ENCODE data around the gene HLCS.

The HLCS gene

DNA sequence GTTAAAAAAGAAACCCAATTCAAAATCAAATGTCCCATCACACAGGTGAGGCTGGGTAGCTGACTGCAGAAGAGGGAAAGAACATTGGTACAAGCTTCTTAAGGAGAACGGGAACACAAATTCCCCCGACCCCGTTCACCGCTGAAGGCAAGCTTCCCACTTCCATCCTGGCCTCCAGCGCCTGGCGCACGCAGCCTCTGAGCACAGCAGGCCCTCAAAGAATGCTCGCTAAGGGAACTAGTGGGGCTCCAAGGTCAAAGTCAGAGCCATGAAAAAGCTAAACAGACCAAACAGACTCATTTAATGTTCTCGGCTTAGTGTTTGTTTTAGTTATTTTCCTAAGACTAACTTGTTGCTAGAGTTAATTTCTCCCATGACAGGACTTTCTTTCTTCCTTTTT, 203.8 kb downstream of the HLCS start:
- TF ChIP-seq, protein P1, sequence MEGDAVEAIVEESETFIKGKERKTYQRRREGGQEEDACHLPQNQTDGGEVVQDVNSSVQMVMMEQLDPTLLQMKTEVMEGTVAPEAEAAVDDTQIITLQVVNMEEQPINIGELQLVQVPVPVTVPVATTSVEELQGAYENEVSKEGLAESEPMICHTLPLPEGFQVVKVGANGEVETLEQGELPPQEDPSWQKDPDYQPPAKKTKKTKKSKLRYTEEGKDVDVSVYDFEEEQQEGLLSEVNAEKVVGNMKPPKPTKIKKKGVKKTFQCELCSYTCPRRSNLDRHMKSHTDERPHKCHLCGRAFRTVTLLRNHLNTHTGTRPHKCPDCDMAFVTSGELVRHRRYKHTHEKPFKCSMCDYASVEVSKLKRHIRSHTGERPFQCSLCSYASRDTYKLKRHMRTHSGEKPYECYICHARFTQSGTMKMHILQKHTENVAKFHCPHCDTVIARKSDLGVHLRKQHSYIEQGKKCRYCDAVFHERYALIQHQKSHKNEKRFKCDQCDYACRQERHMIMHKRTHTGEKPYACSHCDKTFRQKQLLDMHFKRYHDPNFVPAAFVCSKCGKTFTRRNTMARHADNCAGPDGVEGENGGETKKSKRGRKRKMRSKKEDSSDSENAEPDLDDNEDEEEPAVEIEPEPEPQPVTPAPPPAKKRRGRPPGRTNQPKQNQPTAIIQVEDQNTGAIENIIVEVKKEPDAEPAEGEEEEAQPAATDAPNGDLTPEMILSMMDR (conservative IDR thresholded peaks at IDR 0.05; ENCODE audit: control insufficient read depth, insufficient read depth, low read depth, low read length), result no peak
- DNase-seq (ENCODE audit: low read depth), result no peak
- no peak overlapping the region for H3K4me3 ChIP-seq (ENCODE audit: control insufficient read depth, low read depth, low read length)

- DNase-seq (ENCODE audit: low read depth), result no peak
- TF ChIP-seq, protein P1 (conservative IDR thresholded peaks at IDR 0.05; ENCODE audit: control insufficient read depth, insufficient read depth, low read depth, low read length), result no peak
- no peak overlapping the region for H3K4me3 ChIP-seq (ENCODE audit: control insufficient read depth, low read depth, low read length)
Observed at GRCh38 chr21:36761685-36762084, 204.8 kb downstream of the HLCS start.

DNA sequence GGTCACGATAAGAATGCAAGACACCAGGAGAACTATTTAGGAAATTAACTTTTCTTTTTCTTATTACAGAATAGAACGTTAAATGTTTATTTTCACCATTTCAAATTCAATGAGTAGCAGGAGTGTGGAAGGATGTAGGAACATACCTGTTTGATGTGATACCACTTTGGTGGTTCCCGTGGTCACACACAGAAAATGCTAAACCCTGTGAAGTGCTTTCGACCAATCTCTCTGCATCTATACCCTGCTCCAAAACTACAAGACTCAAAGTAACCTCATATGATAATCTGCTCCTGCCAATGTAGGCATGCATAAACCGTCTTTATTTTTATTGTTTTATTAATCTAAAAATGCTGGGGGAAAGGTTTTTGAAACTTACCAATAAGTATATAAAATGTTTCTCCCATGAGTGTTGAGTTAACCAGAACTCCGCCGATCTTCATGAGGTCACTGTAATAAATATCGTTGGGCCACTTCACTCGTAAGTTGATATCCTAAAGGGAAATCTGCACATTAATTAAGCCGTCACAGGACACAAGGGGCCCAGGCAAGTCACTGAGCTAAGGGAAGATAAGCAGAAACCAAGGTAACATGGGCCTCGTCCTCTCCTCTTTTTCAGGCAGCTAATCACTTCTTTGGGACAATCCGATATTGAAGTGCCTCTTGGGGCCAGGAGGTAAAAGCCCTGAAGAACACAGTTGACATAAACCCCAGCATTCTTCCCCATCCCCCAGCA, 207.0 kb downstream of the HLCS start:
- TF ChIP-seq, protein P1 (conservative IDR thresholded peaks at IDR 0.05; ENCODE audit: control insufficient read depth, insufficient read depth, low read depth, low read length), result no peak
- no peak overlapping the region for H3K4me3 ChIP-seq (ENCODE audit: control insufficient read depth, low read depth, low read length)
- no peak for DNase-seq (ENCODE audit: low read depth)

DNA sequence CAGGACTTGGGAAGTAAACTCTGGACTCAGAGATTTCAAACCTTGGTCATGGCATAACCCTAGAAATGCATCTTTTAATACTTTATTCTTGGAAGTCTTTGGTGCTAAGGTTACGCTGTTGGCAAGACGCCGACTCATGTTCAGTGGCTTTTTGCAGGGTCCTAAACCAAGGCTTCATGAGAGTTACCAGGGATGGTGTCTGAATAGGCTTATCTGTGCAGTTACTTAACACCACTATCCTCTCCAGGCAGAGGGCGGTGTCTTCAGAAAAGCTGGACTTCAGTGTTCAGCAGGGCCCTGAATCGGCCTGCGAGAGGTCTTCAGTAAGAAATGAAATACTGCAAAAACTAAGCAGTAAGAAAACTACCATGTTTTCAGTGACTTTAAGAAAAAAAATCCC, 209.3 kb downstream of the HLCS start:
- TF ChIP-seq, protein P1 (conservative IDR thresholded peaks at IDR 0.05; ENCODE audit: control insufficient read depth, insufficient read depth, low read depth, low read length), result no peak
- DNase-seq (ENCODE audit: low read depth), result no peak
- no peak overlapping the region for H3K4me3 ChIP-seq (ENCODE audit: control insufficient read depth, low read depth, low read length)

- TF ChIP-seq, protein P1 (conservative IDR thresholded peaks at IDR 0.05; ENCODE audit: control insufficient read depth, insufficient read depth, low read depth, low read length), result no peak
- peak; percentile 18 for DNase-seq (ENCODE audit: low read depth)
- H3K4me3 ChIP-seq (ENCODE audit: control insufficient read depth, low read depth, low read length), result no peak overlapping the region
Observed at GRCh38 chr21:36756527-36756926, 209.9 kb downstream of the HLCS start.

- TF ChIP-seq, protein P1 (conservative IDR thresholded peaks at IDR 0.05; ENCODE audit: control insufficient read depth, insufficient read depth, low read depth, low read length), result no peak
- no peak overlapping the region for H3K4me3 ChIP-seq (ENCODE audit: control insufficient read depth, low read depth, low read length)
- DNase-seq (ENCODE audit: low read depth), result no peak
Observed at GRCh38 chr21:36754241-36754898, 212.1 kb downstream of the HLCS start.
